ENCODE data around the gene NADSYN1. TPM values are rescaled to one million over a fixed set of nuclear protein-coding genes. Genes with fewer than 3 reads are reported as not detected.

The NADSYN1 gene
- total RNA-seq, 4 donors from 2014 or later = 183 to 349 (median 294) TPM

DNA sequence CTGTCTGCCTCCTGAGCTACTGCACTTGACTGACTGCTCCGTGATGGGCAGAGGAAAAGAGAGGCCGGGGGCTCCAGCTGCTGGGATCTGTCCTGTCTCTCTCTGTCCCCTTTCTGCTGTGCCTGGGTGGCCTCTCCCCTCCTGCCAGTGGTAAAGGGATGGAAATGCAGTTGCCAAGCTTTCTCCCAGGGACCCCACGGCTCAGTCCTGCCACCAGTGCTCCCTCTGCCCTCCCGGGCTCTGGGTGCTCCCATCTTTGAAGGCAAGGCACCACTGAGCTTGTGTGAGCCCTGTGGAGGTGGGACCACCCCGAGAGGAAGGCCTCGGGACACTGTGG, 32.0 kb downstream of the NADSYN1 start:
- no peak overlapping the region for H3K27ac ChIP-seq
- H3K4me3 ChIP-seq = no peak overlapping the region
- no peak for DNase-seq
- H3K36me3 ChIP-seq = peaks cover 0 to 81% (median 0%) of the 10 kb centered on the region in 3 donors
- no peaks in the 10 kb centered on the region for H3K9me3 ChIP-seq
- no peaks in the 10 kb centered on the region for H3K27me3 ChIP-seq
- TF ChIP-seq, protein P1, sequence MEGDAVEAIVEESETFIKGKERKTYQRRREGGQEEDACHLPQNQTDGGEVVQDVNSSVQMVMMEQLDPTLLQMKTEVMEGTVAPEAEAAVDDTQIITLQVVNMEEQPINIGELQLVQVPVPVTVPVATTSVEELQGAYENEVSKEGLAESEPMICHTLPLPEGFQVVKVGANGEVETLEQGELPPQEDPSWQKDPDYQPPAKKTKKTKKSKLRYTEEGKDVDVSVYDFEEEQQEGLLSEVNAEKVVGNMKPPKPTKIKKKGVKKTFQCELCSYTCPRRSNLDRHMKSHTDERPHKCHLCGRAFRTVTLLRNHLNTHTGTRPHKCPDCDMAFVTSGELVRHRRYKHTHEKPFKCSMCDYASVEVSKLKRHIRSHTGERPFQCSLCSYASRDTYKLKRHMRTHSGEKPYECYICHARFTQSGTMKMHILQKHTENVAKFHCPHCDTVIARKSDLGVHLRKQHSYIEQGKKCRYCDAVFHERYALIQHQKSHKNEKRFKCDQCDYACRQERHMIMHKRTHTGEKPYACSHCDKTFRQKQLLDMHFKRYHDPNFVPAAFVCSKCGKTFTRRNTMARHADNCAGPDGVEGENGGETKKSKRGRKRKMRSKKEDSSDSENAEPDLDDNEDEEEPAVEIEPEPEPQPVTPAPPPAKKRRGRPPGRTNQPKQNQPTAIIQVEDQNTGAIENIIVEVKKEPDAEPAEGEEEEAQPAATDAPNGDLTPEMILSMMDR (IDR thresholded peaks at IDR 0.05) = no peak
- no peak for TF ChIP-seq POLR2A (IDR thresholded peaks at IDR 0.05)
- no peaks in the 10 kb centered on the region for H3K4me1 ChIP-seq

DNA sequence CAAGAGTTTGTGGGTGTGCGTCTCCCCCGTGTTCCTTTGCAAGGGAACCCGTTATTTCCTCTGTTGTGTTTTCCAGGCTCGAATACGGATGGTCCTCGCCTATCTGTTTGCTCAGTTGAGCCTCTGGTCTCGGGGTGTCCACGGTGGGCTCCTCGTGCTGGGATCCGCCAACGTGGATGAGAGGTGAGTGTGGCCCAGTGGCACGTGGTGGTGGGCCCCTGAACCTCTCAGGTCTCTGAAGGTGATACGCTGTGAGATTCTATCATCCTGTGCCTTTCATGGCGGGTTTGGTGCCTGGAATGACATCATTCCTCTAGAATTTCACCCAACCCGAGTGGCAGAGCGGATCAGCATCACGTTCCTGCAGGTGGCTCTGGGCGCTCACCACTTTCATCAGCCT, 32.5 kb downstream of the NADSYN1 start:
- Histone ChIP-seq H3K27me3 (no peaks in the 10 kb centered on the region), H3K4me1 (no peaks in the 10 kb centered on the region), H3K27ac (no peak overlapping the region), H3K9me3 (no peaks in the 10 kb centered on the region), H3K36me3 (peaks cover 0 to 81% (median 0%) of the 10 kb centered on the region in 3 donors), H3K4me3 (no peak overlapping the region)
- no peak for TF ChIP-seq POLR2A (IDR thresholded peaks at IDR 0.05)
- TF ChIP-seq, protein P1 (IDR thresholded peaks at IDR 0.05) = no peak
- DNase-seq = peak in 2 of 3 donors; percentile 16 to 21

DNA sequence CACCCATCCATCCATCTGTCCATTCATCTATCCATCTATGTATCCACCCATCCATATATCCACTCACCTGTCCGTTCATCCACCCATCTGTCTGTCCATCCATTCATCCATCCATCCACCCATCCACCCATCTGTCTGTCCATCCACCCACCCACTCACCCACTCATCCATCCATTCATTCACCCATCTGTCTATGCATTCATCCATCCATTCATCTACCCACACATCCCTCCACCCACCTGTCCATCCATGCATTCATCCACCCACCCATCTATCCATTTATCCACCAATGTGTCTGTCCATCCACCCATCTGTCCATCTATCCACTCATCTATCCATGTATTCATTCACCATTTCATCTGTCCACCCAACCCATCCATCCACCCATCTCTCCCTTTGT, 33.3 kb downstream of the NADSYN1 start:
- Histone ChIP-seq H3K9me3 (no peaks in the 10 kb centered on the region), H3K36me3 (peaks cover 0 to 81% (median 0%) of the 10 kb centered on the region in 3 donors), H3K4me3 (no peak overlapping the region), H3K27ac (no peak overlapping the region), H3K4me1 (no peaks in the 10 kb centered on the region), H3K27me3 (no peaks in the 10 kb centered on the region)
- no peak for TF ChIP-seq POLR2A (IDR thresholded peaks at IDR 0.05)
- TF ChIP-seq, protein P1 (IDR thresholded peaks at IDR 0.05) = no peak
- DNase-seq = no peak

DNA sequence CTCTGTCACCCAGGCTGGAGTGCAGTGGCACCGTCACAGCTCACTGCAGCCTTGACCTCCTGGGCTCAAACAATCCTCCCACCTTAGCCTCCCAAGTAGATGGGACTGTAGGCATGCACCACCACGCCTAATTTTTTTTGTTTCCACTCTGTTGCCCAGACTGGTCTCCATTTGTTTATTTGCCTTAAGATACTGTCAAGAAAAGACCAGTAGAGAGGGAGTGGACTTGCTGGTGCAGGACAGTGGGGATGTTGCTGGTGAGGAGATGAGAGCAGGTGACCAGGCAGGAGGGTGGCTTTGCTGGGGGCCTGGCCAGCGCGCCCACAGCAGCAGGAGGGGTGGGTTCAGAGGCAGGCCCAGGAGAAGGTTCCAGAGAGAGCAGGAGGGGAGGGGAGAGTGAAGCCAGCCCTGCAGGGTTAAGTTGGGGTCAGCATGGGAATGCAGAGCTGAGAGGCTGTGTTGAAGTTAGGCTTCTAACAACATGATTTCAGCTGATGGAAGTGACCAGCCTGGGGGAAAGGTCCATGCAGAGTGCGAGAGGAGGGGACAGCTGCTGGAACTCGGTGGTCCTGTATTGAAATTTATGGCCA, 35.8 kb downstream of the NADSYN1 start:
- no peak overlapping the region for H3K27ac ChIP-seq
- H3K9me3 ChIP-seq = no peaks in the 10 kb centered on the region
- no peaks in the 10 kb centered on the region for H3K27me3 ChIP-seq
- H3K4me1 ChIP-seq = no peaks in the 10 kb centered on the region
- TF ChIP-seq, protein P1 (IDR thresholded peaks at IDR 0.05) = no peak
- TF ChIP-seq POLR2A (IDR thresholded peaks at IDR 0.05) = no peak
- no peak overlapping the region for H3K4me3 ChIP-seq
- peaks cover 0 to 82% (median 0%) of the 10 kb centered on the region in 3 donors for H3K36me3 ChIP-seq
- peak in 1 of 3 donors; percentile 19 for DNase-seq

DNA sequence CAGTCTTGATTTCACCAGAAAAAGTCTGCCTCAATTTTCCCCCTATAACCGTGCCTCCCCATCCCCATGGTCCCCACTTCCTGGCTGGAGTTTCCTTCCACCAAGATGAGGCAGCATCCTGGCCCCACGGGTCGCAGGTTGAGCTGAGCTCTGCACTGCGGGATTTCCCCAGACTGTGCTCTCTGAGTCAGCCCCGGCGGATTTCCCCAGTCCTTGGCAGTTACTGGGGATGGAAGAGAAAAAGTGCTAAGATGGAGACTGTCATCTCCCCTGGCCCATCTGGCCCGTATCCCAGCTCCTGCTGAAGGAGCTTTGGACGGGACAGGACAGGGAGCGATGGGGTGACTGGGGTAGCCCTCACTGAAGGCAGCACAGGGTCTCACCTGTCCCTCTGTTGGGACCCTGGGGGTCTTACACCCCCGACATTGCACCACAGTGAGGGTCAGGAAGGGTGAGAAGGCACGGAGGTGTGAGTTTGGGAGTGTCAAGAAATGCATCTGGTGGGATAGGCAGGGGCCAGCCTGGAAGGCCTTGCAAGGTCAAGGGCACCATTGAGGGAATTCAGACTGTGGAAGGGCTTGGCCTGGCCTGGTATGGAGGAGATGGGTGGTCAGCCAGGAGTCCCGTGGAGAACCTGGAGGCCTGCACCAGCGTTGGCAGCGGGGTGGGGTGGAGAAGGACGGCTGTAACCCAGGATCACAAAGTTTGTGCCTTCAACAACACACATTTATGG, 36.5 kb downstream of the NADSYN1 start:
- H3K36me3 ChIP-seq = peaks cover 0 to 81% (median 0%) of the 10 kb centered on the region in 3 donors
- no peak for TF ChIP-seq POLR2A (IDR thresholded peaks at IDR 0.05)
- TF ChIP-seq, protein P1 (IDR thresholded peaks at IDR 0.05) = no peak
- DNase-seq = peak in 1 of 3 donors; percentile 42
- no peaks in the 10 kb centered on the region for H3K27me3 ChIP-seq
- H3K4me3 ChIP-seq = no peak overlapping the region
- H3K9me3 ChIP-seq = no peaks in the 10 kb centered on the region
- H3K4me1 ChIP-seq = no peaks in the 10 kb centered on the region
- no peak overlapping the region for H3K27ac ChIP-seq
